Tibial nerve (tissue), 4 donors: ENCODE data around the gene ARL6IP1. TPM values are rescaled to one million over a fixed set of nuclear protein-coding genes. Genes with fewer than 3 reads are reported as not detected.

Experiments used
- DNase-seq, 2 donors: peaks; one replicate each; pipeline ENCODE4 v3.0.0-alpha.2; 2019; ENCODE audit warnings: low spot score in 2 of 2
- H3K27ac ChIP-seq, 4 donors: fragments of 200-600 bp; sonication (generic) in 3 of 4; one replicate each; pipeline ENCODE4 v1.5.1; 2017 to 2019; ENCODE audit warnings: mild to moderate bottlenecking in 1 of 4
- H3K27me3 ChIP-seq, 2 donors: fragments of 200-600 bp; sonication (generic) in 1 of 2; one replicate each; pipeline versions ENCODE4 v1.5.1 to v1.6.0; 2017 to 2019
- H3K36me3 ChIP-seq, 3 donors: fragments of 200-600 bp; sonication (generic); one replicate each; pipeline ENCODE4 v1.5.1; 2018 to 2019
- H3K4me1 ChIP-seq, 4 donors: fragments of 200-600 bp; sonication (generic) in 3 of 4; one replicate each; pipeline ENCODE4 v1.5.1; 2017 to 2019
- H3K4me3 ChIP-seq, 4 donors: fragments of 200-600 bp; sonication (generic) in 3 of 4; one replicate each; pipeline ENCODE4 v1.5.1; 2017 to 2019; ENCODE audit warnings: mild to moderate bottlenecking in 1 of 4, moderate library complexity in 1 of 4
- H3K9me3 ChIP-seq, 4 donors: fragments of 200-600 bp; sonication (generic) in 3 of 4; one replicate each; pipeline ENCODE4 v1.5.1; 2017 to 2019
- CTCF ChIP-seq, 5 experiments: fragments of 200-600 bp in 3 of 5; fragments of 450-650 bp in 2 of 5; sonication (generic) in 3 of 5; IDR thresholded peaks; one replicate each; pipeline ENCODE4 v1.5.1; 2016 to 2019; ENCODE audit warnings: antibody characterized with exemption in 5 of 5, mild to moderate bottlenecking in 3 of 5, moderate library complexity in 2 of 5
- EP300 ChIP-seq, 2 donors: sonication (generic); formaldehyde crosslinking; IDR thresholded peaks; one replicate each; pipeline ENCODE4 v1.6.1; 2017; ENCODE audit warnings: antibody characterized with exemption in 2 of 2, mild to moderate bottlenecking in 1 of 2
- POLR2A ChIP-seq, 2 donors: fragments of 450-650 bp; IDR thresholded peaks; one replicate each; pipeline ENCODE4 v1.6.1; 2017; ENCODE audit warnings: antibody characterized with exemption in 2 of 2, mild to moderate bottlenecking in 2 of 2, moderate library complexity in 2 of 2
- WGBS, 2 donors: methylation state at CpG; one replicate each; pipeline ENCODE4 v1.1.5; 2018; 5-methylcytosine and 5-hydroxymethylcytosine counted together
- total RNA-seq, 4 donors: library from RNA; depleted of rRNA; stranded (reverse); fragments of >200 nt; gene quantifications; one replicate each; pipeline ENCODE4 v1.1.0, GENCODE V29; 2016

ARL6IP1 gene
- total RNA-seq, 4 donors from 2014 or later: 159 to 203 (median 188) TPM

- DNase-seq: no peak
- TF ChIP-seq CTCF (IDR thresholded peaks at IDR 0.05) (no peak), POLR2A (IDR thresholded peaks at IDR 0.05) (no peak), EP300 (IDR thresholded peaks at IDR 0.05) (no peak)
- H3K9me3 ChIP-seq: no peaks in the 10 kb centered on the region
- WGBS, 2 donors: 93% methylated on average over 6 of the region's 6 CpGs
- no peaks in the 10 kb centered on the region for H3K4me1 ChIP-seq
- H3K27ac ChIP-seq: no peak overlapping the region
- H3K4me3 ChIP-seq: no peak overlapping the region
- H3K36me3 ChIP-seq: peaks cover 6 to 70% (median 10%) of the 10 kb centered on the region in 3 donors
- H3K27me3 ChIP-seq: no peaks in the 10 kb centered on the region
Measured at GRCh38 chr16:18829251-18829650, 27.9 kb upstream of the ARL6IP1 start.

GRCh38 chr16:18827890-18828289, 26.5 kb upstream of the ARL6IP1 start:
- no peak overlapping the region for H3K4me3 ChIP-seq
- H3K36me3 ChIP-seq: peaks cover 6 to 57% (median 10%) of the 10 kb centered on the region in 3 donors
- no peaks in the 10 kb centered on the region for H3K9me3 ChIP-seq
- 90 to 92% methylated on average over 4 of the region's 4 CpGs for WGBS, 2 donors
- DNase-seq: no peak
- H3K4me1 ChIP-seq: no peaks in the 10 kb centered on the region
- no peaks in the 10 kb centered on the region for H3K27me3 ChIP-seq
- no peak for TF ChIP-seq CTCF (IDR thresholded peaks at IDR 0.05)
- TF ChIP-seq EP300 (IDR thresholded peaks at IDR 0.05): no peak
- no peak for TF ChIP-seq POLR2A (IDR thresholded peaks at IDR 0.05)
- H3K27ac ChIP-seq: no peak overlapping the region

GRCh38 chr16:18816286-18816685, 14.9 kb upstream of the ARL6IP1 start:
- H3K9me3 ChIP-seq: no peaks in the 10 kb centered on the region
- TF ChIP-seq POLR2A (IDR thresholded peaks at IDR 0.05) (no peak), EP300 (IDR thresholded peaks at IDR 0.05) (no peak), CTCF (IDR thresholded peaks at IDR 0.05) (no peak)
- no peaks in the 10 kb centered on the region for H3K27me3 ChIP-seq
- no peak overlapping the region for H3K4me3 ChIP-seq
- DNase-seq: no peak
- WGBS, 2 donors: 45 to 58% methylated on average over 3 of the region's 3 CpGs
- H3K27ac ChIP-seq: no peak overlapping the region
- peaks cover 4 to 91% (median 28%) of the 10 kb centered on the region in 3 donors for H3K36me3 ChIP-seq
- no peaks in the 10 kb centered on the region for H3K4me1 ChIP-seq

GRCh38 chr16:18811925-18812324, 10.6 kb upstream of the ARL6IP1 start:
- TF ChIP-seq POLR2A (IDR thresholded peaks at IDR 0.05) (no peak), EP300 (IDR thresholded peaks at IDR 0.05) (no peak), CTCF (IDR thresholded peaks at IDR 0.05) (no peak)
- H3K36me3 ChIP-seq: peaks cover 4 to 94% (median 25%) of the 10 kb centered on the region in 3 donors
- no peak overlapping the region for H3K27ac ChIP-seq
- no peak overlapping the region for H3K4me3 ChIP-seq
- no peak for DNase-seq
- no peaks in the 10 kb centered on the region for H3K9me3 ChIP-seq
- H3K4me1 ChIP-seq: no peaks in the 10 kb centered on the region
- WGBS, 2 donors: 89 to 97% methylated on average over 3 of the region's 3 CpGs
- H3K27me3 ChIP-seq: no peaks in the 10 kb centered on the region

GRCh38 chr16:18809165-18809564, 7.8 kb upstream of the ARL6IP1 start:
- Histone ChIP-seq H3K9me3 (no peaks in the 10 kb centered on the region), H3K27me3 (no peaks in the 10 kb centered on the region), H3K4me3 (no peak overlapping the region), H3K36me3 (peaks cover 0 to 74% (median 20%) of the 10 kb centered on the region in 3 donors), H3K27ac (no peak overlapping the region), H3K4me1 (peaks cover 0 to 9% (median 2%) of the 10 kb centered on the region in 4 donors)
- no peak for DNase-seq
- WGBS, 2 donors: 88% methylated on average over 13 of the region's 13 CpGs
- TF ChIP-seq EP300 (IDR thresholded peaks at IDR 0.05) (no peak), POLR2A (IDR thresholded peaks at IDR 0.05) (no peak), CTCF (IDR thresholded peaks at IDR 0.05) (no peak)
